ENCODE data around the gene RWDD2A.

DNA sequence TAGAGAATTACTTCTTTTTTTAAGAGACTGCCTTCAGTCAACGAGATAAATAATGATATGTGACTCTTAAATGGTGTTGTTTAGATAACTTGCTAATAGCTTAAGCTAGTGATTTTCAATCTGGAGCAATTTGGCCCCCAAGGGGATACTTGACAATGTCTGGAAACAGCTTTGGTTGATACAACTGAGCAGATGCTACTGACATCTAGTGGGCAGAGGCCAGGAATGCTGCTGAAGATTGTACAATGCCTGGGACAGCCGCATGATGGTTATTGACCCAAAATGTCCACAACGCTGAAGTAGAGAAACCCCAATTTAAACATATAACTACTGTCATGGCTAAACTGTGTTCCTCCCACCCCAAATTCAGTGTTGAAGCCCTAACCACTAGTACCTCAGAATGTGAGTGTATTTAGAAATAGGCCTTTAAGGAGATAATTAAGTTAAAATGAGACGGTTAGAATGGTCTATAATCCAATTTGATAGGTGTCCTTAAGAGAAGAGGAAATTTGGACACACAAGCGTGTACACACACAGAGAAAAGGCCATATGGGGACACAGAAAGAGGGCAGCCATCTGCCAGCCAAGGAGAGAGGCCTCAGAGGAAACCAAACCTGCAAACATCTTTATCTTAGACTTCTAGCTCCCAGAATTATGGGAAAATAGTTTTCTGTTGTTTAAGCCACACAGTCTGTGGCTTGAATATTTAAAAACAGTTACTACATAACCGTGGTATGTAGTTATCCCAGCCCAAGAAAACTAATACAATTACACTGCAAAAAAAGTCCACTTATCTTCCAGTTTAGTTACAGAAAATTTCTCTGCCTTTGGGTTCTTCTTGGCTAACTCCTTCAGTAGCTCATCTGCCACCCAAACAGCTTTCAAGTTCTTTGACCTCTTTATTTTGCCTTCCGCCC is 22.2 kb downstream of the RWDD2A start:
- TF ChIP-seq, protein P1, sequence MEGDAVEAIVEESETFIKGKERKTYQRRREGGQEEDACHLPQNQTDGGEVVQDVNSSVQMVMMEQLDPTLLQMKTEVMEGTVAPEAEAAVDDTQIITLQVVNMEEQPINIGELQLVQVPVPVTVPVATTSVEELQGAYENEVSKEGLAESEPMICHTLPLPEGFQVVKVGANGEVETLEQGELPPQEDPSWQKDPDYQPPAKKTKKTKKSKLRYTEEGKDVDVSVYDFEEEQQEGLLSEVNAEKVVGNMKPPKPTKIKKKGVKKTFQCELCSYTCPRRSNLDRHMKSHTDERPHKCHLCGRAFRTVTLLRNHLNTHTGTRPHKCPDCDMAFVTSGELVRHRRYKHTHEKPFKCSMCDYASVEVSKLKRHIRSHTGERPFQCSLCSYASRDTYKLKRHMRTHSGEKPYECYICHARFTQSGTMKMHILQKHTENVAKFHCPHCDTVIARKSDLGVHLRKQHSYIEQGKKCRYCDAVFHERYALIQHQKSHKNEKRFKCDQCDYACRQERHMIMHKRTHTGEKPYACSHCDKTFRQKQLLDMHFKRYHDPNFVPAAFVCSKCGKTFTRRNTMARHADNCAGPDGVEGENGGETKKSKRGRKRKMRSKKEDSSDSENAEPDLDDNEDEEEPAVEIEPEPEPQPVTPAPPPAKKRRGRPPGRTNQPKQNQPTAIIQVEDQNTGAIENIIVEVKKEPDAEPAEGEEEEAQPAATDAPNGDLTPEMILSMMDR (conservative IDR thresholded peaks at IDR 0.05; ENCODE audit: low read depth, low read length) = peak; percentile 92
- no peak for TF ChIP-seq POLR2A (IDR thresholded peaks at IDR 0.05; ENCODE audit: low read depth, low read length)
- no peak for TF ChIP-seq RCOR1 (IDR thresholded peaks at IDR 0.05; ENCODE audit: insufficient replicate concordance, low read length)
- TF ChIP-seq USF2 (IDR thresholded peaks at IDR 0.05; ENCODE audit: low read depth, low read length) = no peak
- no peak for TF ChIP-seq BHLHE40 (IDR thresholded peaks at IDR 0.05; ENCODE audit: low read depth, low read length)
- TF ChIP-seq CEBPB (IDR thresholded peaks at IDR 0.05; ENCODE audit: low read depth, low read length) = peak; percentile 1; the same call in 1 of the 2 replicates
- TF ChIP-seq, protein P2, sequence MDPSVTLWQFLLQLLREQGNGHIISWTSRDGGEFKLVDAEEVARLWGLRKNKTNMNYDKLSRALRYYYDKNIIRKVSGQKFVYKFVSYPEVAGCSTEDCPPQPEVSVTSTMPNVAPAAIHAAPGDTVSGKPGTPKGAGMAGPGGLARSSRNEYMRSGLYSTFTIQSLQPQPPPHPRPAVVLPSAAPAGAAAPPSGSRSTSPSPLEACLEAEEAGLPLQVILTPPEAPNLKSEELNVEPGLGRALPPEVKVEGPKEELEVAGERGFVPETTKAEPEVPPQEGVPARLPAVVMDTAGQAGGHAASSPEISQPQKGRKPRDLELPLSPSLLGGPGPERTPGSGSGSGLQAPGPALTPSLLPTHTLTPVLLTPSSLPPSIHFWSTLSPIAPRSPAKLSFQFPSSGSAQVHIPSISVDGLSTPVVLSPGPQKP (IDR thresholded peaks at IDR 0.05; ENCODE audit: borderline replicate concordance, low read depth, low read length) = no peak
- peak; percentile 84 for TF ChIP-seq RAD21 (IDR thresholded peaks at IDR 0.05; ENCODE audit: low read length)
- TF ChIP-seq MAZ (IDR thresholded peaks at IDR 0.05; ENCODE audit: borderline replicate concordance, low read depth, low read length) = peak; percentile 55; the same call in 1 of the 2 replicates
- peak; percentile 73 for TF ChIP-seq SMC3 (IDR thresholded peaks at IDR 0.05; ENCODE audit: low read depth, low read length)
- TF ChIP-seq RFX5 (IDR thresholded peaks at IDR 0.05; ENCODE audit: low read depth, low read length) = no peak
- TF ChIP-seq MAFK (IDR thresholded peaks at IDR 0.05; ENCODE audit: low read depth, low read length) = no peak
- no peak for TF ChIP-seq NFE2L2 (IDR thresholded peaks at IDR 0.05; ENCODE audit: low read depth, low read length)

All from IMR-90 (cell line).